ENCODE results near the gene STRN4.

The STRN4 gene

GRCh38 chr19:46725859-46726393 is 20.3 kb downstream of the STRN4 start:
- DNase-seq (ENCODE audit: low spot score) = no peak

- no peak for DNase-seq (ENCODE audit: low spot score)
These were observed 21.0 kb downstream of the STRN4 start for GRCh38 chr19:46725036-46725820.

GRCh38 chr19:46724468-46724867 is 21.8 kb downstream of the STRN4 start:
- DNase-seq (ENCODE audit: low spot score) = no peak

- no peak for DNase-seq (ENCODE audit: low spot score)
These were observed 22.8 kb downstream of the STRN4 start for GRCh38 chr19:46723471-46723870.

- DNase-seq (ENCODE audit: low spot score) = no peak
These were observed 23.2 kb downstream of the STRN4 start for GRCh38 chr19:46723023-46723461.

GRCh38 chr19:46722421-46723022 is 23.7 kb downstream of the STRN4 start:
- DNase-seq (ENCODE audit: low spot score) = no peak

GRCh38 chr19:46722004-46722380 is 24.3 kb downstream of the STRN4 start:
- no peak for DNase-seq (ENCODE audit: low spot score)

- DNase-seq (ENCODE audit: low spot score) = no peak
These were observed 24.8 kb downstream of the STRN4 start for GRCh38 chr19:46721269-46722003.

GRCh38 chr19:46720503-46721239 is 25.6 kb downstream of the STRN4 start:
- DNase-seq (ENCODE audit: low spot score) = no peak

- no peak for DNase-seq (ENCODE audit: low spot score)
These were observed 26.4 kb downstream of the STRN4 start for GRCh38 chr19:46719629-46720502.

- no peak for DNase-seq (ENCODE audit: low spot score)
These were observed 27.2 kb downstream of the STRN4 start for GRCh38 chr19:46718934-46719622.

- DNase-seq (ENCODE audit: low spot score) = no peak
These were observed 27.9 kb downstream of the STRN4 start for GRCh38 chr19:46718157-46718933.

GRCh38 chr19:46717716-46718143 is 28.5 kb downstream of the STRN4 start:
- DNase-seq (ENCODE audit: low spot score) = no peak

GRCh38 chr19:46717034-46717715 is 29.1 kb downstream of the STRN4 start, which contains the start of gene PRKD2:
Gene PRKD2, minus strand, starts transcription at chr19:46717114. Its CDS starts 744 bp downstream, at chr19:46716370.
- DNase-seq (ENCODE audit: low spot score) = peak; percentile 96

- DNase-seq (ENCODE audit: low spot score) = no peak
These were observed 29.6 kb downstream of the STRN4 start for GRCh38 chr19:46716672-46717033.

- DNase-seq (ENCODE audit: low spot score) = peak; percentile 80
These were observed 30.1 kb downstream of the STRN4 start for GRCh38 chr19:46715975-46716671.

- DNase-seq (ENCODE audit: low spot score) = no peak
These were observed 30.7 kb downstream of the STRN4 start for GRCh38 chr19:46715620-46715974.

- peak; percentile 47 for DNase-seq (ENCODE audit: low spot score)
These were observed 31.7 kb downstream of the STRN4 start for GRCh38 chr19:46714444-46715106.
